ENCODE data around the gene AMTN. TPM values are rescaled to one million over a fixed set of nuclear protein-coding genes. Genes with fewer than 3 reads are reported as not detected.
"Not testable (repeated sequence)": the region's sequence is repeated elsewhere in the genome, so short reads cannot be mapped to it uniquely, and the experiment has no call there.

Gene AMTN, protein sequence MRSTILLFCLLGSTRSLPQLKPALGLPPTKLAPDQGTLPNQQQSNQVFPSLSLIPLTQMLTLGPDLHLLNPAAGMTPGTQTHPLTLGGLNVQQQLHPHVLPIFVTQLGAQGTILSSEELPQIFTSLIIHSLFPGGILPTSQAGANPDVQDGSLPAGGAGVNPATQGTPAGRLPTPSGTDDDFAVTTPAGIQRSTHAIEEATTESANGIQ
- not detected for total RNA-seq

DNA sequence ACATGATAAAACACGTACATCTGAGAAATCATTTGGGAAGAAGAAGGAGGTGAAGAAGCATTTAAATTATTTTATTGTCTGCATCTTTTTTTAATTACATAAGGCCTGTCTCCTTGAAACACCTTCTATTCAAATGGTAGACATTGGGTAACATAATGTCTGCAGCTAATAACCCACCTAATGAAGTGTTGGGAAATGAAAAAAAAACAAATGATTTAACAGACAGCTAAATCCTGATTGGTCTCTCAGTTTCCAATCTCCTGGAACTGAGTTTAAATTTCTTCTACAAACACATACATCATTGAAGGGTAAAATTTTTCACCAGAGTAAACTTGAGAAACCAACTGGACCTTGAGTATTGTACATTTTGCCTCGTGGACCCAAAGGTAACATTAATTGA is at the start of gene AMTN:
Gene AMTN, plus strand, starts transcription at position 301 of the 400 bp plus-strand sequence. CDS start 209 bp downstream, outside the sequence.
- no peak for DNase-seq (ENCODE audit: low read depth in 2 of 3, low spot score in 2 of 3)

DNA sequence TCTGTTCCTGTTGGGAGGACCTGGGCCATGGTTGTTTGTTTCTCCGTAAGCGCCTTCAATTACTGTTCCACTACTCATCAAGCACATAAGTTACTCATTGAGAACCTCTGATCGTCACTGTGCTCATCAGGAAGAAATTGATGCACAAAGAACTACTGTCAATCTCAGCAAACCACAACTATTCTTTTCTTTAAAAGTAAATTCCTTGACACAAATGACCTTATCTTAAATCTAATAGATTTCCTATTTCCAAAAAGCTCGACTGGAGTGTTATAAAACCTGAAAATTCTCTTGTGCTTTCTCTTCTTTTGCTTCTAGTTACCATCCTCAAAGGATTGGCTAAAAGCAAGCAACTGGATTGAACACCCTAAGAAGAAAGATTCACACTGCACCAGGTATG is 46.5 kb upstream of the AMTN start, which contains the start of gene MUC7:
Gene MUC7, plus strand, starts transcription at position 301 of the 400 bp plus-strand sequence. CDS start 1,825 bp downstream, outside the sequence.
- no peak for DNase-seq (ENCODE audit: low read depth in 2 of 3, low spot score in 2 of 3)

DNA sequence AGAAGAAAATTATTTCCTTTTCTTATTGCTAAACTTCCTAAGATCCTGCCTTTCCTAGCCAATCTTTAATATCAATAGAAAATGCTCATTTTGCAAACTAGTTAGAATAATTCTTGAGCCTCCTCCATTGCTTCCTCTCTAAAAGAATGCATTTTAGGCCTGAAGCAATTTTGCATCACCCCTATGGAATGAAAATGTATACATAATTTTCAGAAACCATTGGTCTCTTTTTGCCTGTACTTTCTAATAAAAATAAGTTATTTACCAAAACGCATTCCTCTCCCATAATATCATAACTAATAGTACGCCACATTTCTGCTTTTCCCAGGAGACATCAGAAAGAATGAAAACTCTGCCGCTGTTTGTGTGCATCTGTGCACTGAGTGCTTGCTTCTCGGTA is 44.7 kb upstream of the AMTN start:
- DNase-seq (ENCODE audit: low read depth in 2 of 3, low spot score in 2 of 3), result no peak

DNA sequence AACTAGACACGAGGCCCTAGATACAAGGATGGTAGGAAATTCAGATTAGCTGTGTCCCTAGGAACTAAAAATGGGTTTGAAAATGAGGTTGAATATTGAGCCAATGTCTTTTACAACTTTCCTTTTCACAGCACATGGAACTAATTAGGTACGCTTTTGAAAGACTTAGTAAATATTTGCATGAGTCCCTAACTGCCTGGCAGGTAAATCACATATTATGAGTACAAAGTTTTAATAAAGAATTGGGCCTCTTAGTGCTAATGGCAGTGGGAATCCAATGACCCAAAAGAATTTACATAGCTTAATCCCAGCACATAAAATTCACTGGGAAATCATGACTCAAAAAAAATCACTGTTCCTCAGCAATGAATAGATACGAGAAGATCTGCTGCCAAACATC is 29.6 kb upstream of the AMTN start:
- no peak for DNase-seq (ENCODE audit: low read depth in 2 of 3, low spot score in 2 of 3)

DNA sequence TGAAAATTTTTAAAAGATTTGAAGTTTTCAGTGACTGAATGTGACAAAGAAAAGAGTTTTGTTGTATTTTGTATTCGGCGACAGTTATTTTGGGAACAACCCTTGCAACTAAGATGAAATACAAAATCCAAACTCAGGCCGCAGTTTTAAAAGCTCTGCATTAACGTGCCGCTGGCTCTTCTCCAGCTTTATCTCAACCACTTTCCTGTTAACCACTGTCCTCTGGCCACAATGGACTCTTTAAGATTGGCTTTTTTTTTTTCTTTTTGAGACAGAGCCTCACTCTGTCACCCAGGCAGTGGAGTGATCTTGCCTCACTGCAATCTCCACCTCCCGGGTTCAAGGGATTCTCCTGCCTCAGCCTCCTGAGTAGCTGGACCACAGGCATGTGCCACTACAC is 22.1 kb upstream of the AMTN start:
- no peak for DNase-seq (ENCODE audit: low read depth in 2 of 3, low spot score in 2 of 3)

DNA sequence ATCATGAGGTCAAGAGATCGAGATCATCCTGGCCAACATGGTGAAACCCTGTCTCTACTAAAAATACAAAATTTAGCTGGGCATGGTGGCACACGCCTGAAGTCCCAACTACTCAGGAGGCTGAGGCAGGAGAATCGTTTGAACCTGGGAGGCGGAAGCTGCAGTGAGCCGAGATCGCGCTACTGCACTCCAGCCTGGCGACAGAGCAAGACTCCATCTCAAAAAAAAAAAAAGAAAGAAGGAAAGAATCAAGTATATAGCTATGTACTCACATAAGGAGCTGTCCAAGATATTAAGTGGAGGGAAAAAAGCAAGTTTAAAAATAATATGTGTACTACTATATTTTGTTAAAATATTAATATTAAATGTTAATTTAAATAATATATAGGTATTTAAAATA is 16.5 kb upstream of the AMTN start:
- DNase-seq (ENCODE audit: low read depth in 2 of 3, low spot score in 2 of 3), result not testable (repeated sequence)

DNA sequence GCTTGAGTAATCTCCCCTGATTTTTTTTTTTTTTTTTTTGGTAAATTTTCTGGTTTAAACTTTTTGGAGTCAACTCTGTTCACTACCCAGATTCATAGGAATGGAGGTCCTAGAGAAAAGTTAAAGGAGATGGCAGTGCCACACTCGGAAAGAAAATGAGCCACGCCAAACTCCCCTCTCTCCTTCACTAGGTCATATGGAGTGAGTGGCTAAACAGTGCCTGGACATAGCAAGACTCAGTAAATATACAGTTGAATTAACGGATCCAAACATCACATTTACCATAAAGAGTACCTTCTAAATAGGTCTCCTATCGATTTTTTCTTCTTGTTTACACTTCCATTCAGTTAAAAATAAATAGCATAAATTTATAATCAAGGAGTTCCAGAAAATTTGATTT is 13.6 kb upstream of the AMTN start:
- no peak for DNase-seq (ENCODE audit: low read depth in 2 of 3, low spot score in 2 of 3)

DNA sequence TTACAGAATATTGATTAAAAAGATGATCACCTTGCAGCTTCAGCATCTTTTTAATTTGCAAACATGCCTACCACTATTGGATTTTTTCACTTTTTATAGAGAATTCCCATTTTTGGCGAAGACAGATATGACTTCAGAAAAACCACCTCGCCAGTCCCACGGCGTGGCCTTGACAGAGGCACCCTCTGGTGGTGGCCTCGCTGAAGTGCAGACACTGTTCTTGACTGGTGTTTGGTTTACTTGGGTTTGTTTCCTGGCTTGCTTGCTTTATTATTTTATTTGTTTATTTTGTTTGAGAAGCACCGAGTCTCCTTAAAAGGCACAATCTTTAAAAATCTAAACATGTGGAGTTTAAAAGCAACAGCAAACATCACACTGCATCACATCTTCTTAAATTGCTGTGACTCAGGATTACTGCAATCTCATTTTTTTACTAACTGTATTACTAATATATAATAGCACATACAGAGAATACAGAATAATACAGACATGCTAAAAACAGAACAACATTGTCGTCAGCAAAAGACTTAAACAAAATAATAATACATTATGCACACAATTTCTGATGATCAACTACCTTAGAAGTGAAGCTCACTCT is 13.1 kb upstream of the AMTN start:
- DNase-seq (ENCODE audit: low read depth in 2 of 3, low spot score in 2 of 3), result peak; percentile 13 to 39 (median 20)

DNA sequence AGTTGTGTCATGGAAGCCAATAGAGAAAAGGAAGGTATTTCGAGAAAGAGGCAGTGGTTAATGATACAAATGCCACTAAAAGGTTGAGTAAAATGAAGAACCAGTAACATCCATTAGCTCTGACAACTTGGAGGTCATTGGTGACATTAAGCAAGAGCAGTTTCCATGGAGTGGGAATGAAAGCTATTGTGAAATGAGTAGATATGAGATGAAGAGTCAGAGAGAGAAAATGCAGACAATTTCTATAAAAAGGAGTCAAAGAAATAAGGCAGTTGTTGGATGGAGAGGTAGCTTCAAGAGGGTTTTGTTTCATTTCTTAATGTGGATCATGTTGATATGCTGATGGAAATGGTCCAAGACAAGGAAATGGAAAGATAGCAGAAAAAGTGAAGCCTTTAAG is 9.6 kb upstream of the AMTN start:
- DNase-seq (ENCODE audit: low read depth in 2 of 3, low spot score in 2 of 3), result no peak

DNA sequence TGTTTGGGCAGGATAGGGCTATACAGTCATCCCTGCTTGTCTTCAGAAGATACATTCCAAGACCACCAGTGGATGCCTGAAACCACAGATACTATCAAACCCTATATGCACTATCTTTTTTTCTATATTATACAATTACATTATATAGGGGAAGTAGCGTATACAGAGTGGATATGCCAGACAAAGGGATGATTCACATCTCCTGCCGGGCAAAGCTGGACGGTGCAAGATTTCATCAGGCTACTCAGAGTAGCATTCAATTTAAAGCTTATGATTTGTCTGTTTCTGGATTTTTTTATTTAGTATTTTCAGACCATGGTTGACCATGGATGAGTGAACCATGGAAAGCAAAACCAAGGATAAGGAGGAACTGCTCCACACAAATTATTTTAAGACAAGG is 7.0 kb upstream of the AMTN start:
- DNase-seq (ENCODE audit: low read depth in 2 of 3, low spot score in 2 of 3), result no peak

DNA sequence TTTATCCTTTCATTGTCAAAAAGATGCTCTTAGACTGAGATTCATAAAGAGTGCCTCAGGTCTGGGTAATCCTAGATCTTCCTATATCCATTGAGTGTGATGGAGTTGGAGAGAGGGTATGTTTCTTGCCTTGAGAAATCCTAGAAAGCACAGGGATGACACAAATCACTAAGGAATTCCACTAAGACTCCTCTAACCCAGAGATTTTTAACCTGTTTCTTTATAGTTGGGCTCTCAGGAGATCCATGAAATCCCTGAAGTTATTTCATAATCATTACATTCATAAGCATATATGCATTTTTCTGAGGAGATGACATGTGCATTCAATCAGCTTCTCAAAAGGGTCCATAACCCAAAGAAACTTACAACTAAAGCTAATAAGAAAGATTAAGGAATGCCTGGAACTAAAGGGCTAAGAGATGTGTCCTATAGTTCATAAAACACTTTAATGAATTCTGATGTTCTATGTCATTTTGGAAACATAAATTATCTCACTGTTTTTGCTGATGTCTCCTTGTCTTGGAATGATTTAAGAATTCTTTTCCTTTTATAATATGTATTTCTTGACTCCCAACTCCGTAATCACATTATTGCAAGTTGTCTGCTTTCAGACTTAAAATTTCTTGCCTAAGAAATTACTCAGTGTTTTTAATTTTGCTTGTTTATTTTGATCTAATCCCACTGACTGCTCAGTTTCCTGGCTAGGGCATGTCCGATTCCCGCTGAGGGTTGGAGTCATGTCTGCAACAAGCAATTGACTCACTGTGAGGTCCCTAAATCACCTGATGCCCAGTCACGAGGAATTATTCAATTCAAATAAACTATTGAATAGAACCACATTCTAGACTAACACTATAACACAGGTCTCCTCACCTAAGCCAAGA is 2.8 kb upstream of the AMTN start:
- DNase-seq (ENCODE audit: low read depth in 2 of 3, low spot score in 2 of 3), result no peak

DNA sequence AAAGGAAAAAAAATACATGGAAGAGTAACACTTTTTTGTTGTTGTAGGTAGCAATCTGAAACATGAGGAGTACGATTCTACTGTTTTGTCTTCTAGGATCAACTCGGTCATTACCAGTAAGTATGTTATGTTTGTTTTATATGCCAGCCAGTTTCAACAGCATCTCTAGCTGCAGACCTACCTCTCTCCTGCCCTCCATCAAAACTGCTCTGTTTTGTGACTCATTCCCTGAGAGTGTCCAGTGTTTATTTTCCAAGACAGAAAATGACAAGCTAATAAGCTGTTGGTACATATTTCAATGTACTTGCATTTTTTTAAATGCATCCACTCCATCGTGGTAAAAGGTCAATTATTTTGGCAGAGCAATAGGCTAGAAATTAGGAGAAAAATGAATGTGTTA is 347 bp downstream of the AMTN start:
- no peak for DNase-seq (ENCODE audit: low read depth in 2 of 3, low spot score in 2 of 3)

DNA sequence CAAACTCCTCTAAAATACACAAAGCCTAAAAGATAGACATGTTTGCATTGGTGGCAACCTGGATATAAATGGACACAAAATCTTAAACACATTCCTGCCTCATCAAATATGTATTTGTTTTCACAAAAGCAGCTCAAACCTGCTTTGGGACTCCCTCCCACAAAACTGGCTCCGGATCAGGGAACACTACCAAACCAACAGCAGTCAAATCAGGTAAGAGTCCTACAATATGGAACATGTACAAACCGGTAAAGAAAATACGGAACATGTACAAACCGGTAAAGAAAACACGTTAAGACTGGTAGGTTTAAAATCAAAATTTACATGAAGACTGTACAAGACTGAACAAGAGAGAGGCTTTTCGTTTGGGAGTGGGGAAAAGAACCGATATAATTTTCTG is 4.3 kb downstream of the AMTN start:
- DNase-seq (ENCODE audit: low read depth in 2 of 3, low spot score in 2 of 3), result no peak

DNA sequence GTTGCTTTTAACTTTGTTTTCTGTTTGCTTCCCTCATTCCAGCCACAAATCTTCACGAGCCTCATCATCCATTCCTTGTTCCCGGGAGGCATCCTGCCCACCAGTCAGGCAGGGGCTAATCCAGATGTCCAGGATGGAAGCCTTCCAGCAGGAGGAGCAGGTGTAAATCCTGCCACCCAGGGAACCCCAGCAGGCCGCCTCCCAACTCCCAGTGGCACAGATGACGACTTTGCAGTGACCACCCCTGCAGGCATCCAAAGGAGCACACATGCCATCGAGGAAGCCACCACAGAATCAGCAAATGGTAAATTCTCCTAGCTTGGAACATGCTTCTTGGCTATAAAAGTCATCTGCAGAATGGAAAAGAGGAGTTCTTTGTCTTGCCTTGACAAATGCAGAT is 12.6 kb downstream of the AMTN start:
- DNase-seq (ENCODE audit: low read depth in 2 of 3, low spot score in 2 of 3), result no peak

DNA sequence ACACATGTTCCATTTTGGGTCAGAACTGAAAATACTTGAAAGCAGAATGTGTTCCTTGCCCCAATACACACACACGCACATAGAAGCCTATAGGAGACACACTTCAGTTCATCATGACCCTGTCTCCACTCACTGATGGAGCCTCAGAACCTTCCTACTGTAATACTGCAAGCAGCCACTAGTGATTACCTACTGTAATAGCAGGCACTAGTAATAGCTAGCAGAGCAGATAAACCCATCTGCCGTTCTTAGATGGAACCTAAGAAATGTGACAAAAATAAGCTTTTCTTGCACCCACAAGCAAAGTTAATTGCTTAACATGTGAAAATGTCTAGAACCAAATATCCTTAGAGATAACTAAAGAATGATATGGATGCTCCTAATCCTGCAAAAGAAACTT is 13.6 kb downstream of the AMTN start:
- no peak for DNase-seq (ENCODE audit: low read depth in 2 of 3, low spot score in 2 of 3)

DNA sequence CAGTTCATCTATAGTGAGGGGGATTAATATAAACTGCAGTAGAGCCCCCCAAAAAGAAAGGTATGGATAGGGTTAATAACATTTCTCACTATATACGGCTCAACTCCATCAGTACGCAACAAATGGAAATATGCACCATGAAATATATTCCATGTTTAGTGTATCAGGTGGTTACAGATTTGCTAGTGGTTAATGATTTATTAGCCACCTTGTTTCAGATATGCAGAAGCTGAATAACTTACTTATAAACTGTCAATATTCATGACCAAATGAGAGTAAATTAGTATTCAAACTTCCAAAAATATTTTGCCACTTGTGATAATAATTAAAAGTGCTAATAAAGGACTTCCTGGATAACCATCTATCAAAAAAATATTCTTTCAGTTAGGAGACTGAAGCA is 14.8 kb downstream of the AMTN start:
- no peak for DNase-seq (ENCODE audit: low read depth in 2 of 3, low spot score in 2 of 3)

DNA sequence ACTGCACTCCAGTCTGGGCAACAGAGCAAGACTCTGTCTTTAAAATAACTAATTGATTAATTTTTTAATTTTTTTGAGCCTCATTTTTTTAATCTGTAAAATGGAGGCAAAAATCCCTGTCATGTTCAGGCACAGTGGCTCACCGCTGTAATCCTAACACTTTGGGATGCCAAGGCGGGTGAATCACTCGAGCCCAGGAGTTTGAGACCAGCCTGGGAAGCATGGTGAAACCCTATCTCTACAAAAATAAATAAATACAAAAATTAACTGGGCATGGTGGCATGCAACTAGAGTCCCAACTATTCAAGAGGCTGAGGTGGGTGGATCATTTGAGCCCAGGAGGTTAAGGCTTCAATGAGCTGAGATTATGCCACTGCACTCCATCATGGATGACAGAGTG is 15.4 kb downstream of the AMTN start:
- no peak for DNase-seq (ENCODE audit: low read depth in 2 of 3, low spot score in 2 of 3)

DNA sequence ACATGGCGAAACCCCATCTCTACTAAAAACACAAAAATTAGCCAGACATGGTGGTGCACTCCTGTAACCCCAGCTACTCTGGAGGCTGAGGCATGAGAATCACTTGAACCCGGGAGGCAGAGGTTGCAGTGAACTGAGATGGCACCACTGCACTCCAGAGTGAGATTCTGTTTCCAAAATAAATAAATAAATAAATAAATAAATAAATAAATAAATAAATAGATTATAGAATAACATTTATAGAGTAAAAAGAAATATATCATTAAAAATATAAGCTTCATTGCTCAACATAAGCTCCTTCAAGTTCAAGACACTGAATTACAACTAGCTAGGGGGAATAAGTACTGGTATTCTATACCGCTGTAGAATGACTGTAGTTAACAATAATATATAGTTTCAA is 16.5 kb downstream of the AMTN start:
- not testable (repeated sequence) for DNase-seq (ENCODE audit: low read depth in 2 of 3, low spot score in 2 of 3)

DNA sequence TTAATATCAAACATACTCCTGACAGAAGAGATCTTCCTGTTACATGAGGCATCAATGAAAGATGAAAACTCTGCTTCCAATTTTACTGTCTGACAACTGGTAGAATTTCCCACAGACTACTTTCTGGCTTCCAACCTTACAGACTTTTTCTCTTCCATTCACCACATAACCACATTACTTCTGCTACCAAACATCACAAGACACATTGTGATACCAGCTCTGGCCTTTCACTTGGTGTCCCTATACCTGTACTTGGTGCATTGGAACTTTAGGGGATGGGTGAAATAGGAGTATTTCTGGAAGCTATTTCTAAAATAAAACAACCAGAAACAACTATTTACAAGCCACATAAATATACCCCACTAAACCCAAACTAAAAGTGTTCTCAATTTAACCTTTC is 20.5 kb downstream of the AMTN start:
- no peak for DNase-seq (ENCODE audit: low read depth in 2 of 3, low spot score in 2 of 3)

DNA sequence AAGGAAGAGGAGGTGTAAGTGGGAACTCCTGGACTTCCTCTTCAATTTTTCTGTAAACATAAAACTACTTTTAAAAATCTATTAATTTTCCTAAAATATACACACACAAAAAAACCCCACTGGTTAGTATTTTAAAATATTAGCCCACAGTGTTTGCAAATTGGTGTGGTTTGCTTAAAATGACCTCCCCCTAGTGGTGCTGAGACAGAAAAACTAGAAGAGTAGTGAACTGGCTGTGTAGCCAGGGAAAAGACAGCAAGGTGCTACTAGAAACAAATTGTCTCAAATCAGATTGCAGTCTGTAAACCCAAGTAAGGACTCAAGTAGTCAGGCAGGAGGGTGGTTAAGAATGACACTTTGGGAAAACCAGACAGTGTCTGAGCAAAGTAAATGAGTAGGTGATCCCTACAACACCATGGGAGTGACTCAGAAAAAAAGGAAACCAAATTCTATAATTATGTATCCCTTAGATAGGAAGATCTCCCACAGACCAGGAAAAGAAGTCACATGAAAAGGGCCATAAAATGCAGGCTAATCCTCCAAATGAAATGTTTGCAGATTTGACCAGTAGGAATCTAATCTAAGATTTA is 26.0 kb downstream of the AMTN start:
- peak in 1 of 3 donors; percentile 9 for DNase-seq (ENCODE audit: low read depth in 2 of 3, low spot score in 2 of 3)

DNA sequence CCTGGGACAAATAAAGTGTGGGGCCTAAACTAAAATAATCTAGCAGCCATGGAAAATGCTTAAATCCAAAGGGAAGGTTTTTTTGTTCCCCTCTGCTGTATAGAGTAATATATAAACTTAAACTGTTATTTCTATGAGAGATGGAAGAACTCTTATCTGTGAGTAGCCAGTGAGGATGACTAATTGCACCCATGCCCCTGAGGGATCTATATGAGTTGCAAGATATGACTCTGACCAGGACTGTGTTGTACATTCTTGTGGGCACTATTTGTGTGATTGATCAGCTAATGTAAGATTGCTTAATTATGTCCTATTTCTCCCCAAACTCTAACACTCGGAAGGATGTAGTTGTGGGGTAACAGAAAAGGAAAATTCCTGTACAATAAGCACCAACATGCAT is 38.5 kb downstream of the AMTN start:
- DNase-seq (ENCODE audit: low read depth in 2 of 3, low spot score in 2 of 3), result no peak
